Liver (tissue), 9 donors: ENCODE measurements around the gene CCDC33. TPM values are rescaled to one million over a fixed set of nuclear protein-coding genes. Genes with fewer than 3 reads are reported as not detected.

Experiments used
- DNase-seq: peaks from one replicate; pipeline ENCODE4 v3.0.0-alpha.2; 2017; ENCODE audit warnings: low spot score
- H3K27ac ChIP-seq, 2 donors: one replicate each; pipeline ENCODE4 v1.7.0; 2013; ENCODE audit warnings: inconsistent platforms in 2 of 2, low read length in 2 of 2, control low read depth in 1 of 2, low read depth in 1 of 2, mild to moderate bottlenecking in 1 of 2
- H3K27me3 ChIP-seq, 4 donors: one replicate each; pipeline versions ENCODE4 v1.6.1 to v1.7.0; 2013; ENCODE audit warnings: low read length in 3 of 4, inconsistent platforms in 1 of 4, mild to moderate bottlenecking in 1 of 4, moderate library complexity in 1 of 4; ENCODE audit not compliant: control insufficient read depth in 4 of 4, insufficient read depth in 4 of 4
- H3K36me3 ChIP-seq, 4 donors: one replicate each; pipeline versions ENCODE4 v1.6.1 to v1.7.0; 2013; ENCODE audit warnings: low read length in 3 of 4, mild to moderate bottlenecking in 3 of 4, low read depth in 1 of 4, moderate library complexity in 1 of 4; ENCODE audit not compliant: control insufficient read depth in 4 of 4, insufficient read depth in 3 of 4
- H3K4me1 ChIP-seq, 4 donors: one replicate each; pipeline versions ENCODE4 v1.6.1 to v1.7.0; 2013; ENCODE audit warnings: low read length in 3 of 4, mild to moderate bottlenecking in 3 of 4, moderate library complexity in 1 of 4; ENCODE audit not compliant: control insufficient read depth in 4 of 4, insufficient read depth in 4 of 4
- H3K4me3 ChIP-seq, 3 donors: one replicate each; pipeline versions ENCODE4 v1.6.1 to v1.7.0; 2013; ENCODE audit warnings: low read length in 3 of 3, control low read depth in 1 of 3, low read depth in 1 of 3, mild to moderate bottlenecking in 1 of 3
- H3K9ac ChIP-seq, 2 donors: one replicate each; pipeline ENCODE4 v1.7.0; 2013; ENCODE audit warnings: low read length in 2 of 2, mild to moderate bottlenecking in 2 of 2, moderate library complexity in 2 of 2, control low read depth in 1 of 2, low read depth in 1 of 2
- H3K9me3 ChIP-seq, 4 donors: one replicate each; pipeline versions ENCODE4 v1.6.1 to v1.7.0; 2013; ENCODE audit warnings: low read length in 3 of 4; ENCODE audit not compliant: control insufficient read depth in 4 of 4
- ATF3 ChIP-seq: IDR thresholded peaks from 2 replicates; pipeline ENCODE4 v1.6.1; 2016; ENCODE audit warnings: antibody characterized with exemption
- CTCF ChIP-seq: fragments of 150-350 bp; IDR thresholded peaks from 2 replicates; pipeline ENCODE4 v1.5.1; 2017; ENCODE audit warnings: improper control_type of control experiment, low read depth, low read length; ENCODE audit not compliant: missing input control
- EGR1 ChIP-seq, 2 donors: IDR thresholded peaks; 2 replicates each; pipeline ENCODE4 v1.6.1; 2016 to 2018; ENCODE audit warnings: antibody characterized with exemption in 2 of 2, low read depth in 2 of 2
- FOXA1 ChIP-seq: IDR thresholded peaks from 2 replicates; pipeline ENCODE4 v1.6.1; 2016; ENCODE audit warnings: antibody characterized with exemption
- FOXA2 ChIP-seq: IDR thresholded peaks from 2 replicates; pipeline ENCODE4 v1.6.1; 2016; ENCODE audit warnings: antibody characterized with exemption
- GABPA ChIP-seq, 2 donors: IDR thresholded peaks in 1 of 2; conservative IDR thresholded peaks in 1 of 2; 2 replicates each; pipeline ENCODE4 v1.6.1; 2016; ENCODE audit warnings: antibody characterized with exemption in 2 of 2, mild to moderate bottlenecking in 1 of 2, moderate library complexity in 1 of 2
- HNF4A ChIP-seq, 2 donors: conservative IDR thresholded peaks; 2 replicates each; pipeline ENCODE4 v1.6.1; 2016; ENCODE audit warnings: antibody characterized with exemption in 2 of 2, mild to moderate bottlenecking in 2 of 2
- HNF4G ChIP-seq: IDR thresholded peaks from 2 replicates; pipeline ENCODE4 v1.6.1; 2016; ENCODE audit warnings: antibody characterized with exemption
- JUND ChIP-seq, 2 donors: IDR thresholded peaks; 2 replicates each; pipeline ENCODE4 v1.6.1; 2016; ENCODE audit warnings: antibody characterized with exemption in 2 of 2
- MAX ChIP-seq: IDR thresholded peaks from 2 replicates; pipeline ENCODE4 v1.6.1; 2016; ENCODE audit warnings: antibody characterized with exemption
- NR2F2 ChIP-seq: IDR thresholded peaks from 2 replicates; pipeline ENCODE4 v1.6.1; 2016; ENCODE audit warnings: antibody characterized with exemption
- RAD21 ChIP-seq, 2 donors: IDR thresholded peaks; 2 replicates each; pipeline ENCODE4 v1.6.1; 2016; ENCODE audit warnings: antibody characterized with exemption in 2 of 2, mild to moderate bottlenecking in 2 of 2
- REST ChIP-seq: IDR thresholded peaks from 2 replicates; pipeline ENCODE4 v1.6.1; 2016; ENCODE audit warnings: antibody characterized with exemption, mild to moderate bottlenecking
- RXRA ChIP-seq, 2 donors: IDR thresholded peaks; 2 replicates each; pipeline ENCODE4 v1.6.1; 2017 to 2018; ENCODE audit warnings: antibody characterized with exemption in 2 of 2, mild to moderate bottlenecking in 1 of 2
- SP1 ChIP-seq: IDR thresholded peaks from 2 replicates; pipeline ENCODE4 v1.6.1; 2018; ENCODE audit warnings: antibody characterized with exemption, mild to moderate bottlenecking
- TAF1 ChIP-seq: conservative IDR thresholded peaks from 2 replicates; pipeline ENCODE4 v1.6.1; 2016; ENCODE audit warnings: antibody characterized with exemption, mild to moderate bottlenecking
- YY1 ChIP-seq: IDR thresholded peaks from 2 replicates; pipeline ENCODE4 v1.6.1; 2016; ENCODE audit warnings: antibody characterized with exemption, mild to moderate bottlenecking
- WGBS: extraction: QIAGEN DNeasy Blood & Tissue Kit; methylation state at CpG from one replicate; pipeline ENCODE4 v1.1.7; 2013; 5-methylcytosine and 5-hydroxymethylcytosine counted together
- polyA plus RNA-seq, 2 donors: library from polyadenylated mRNA; stranded (reverse) in 1 of 2; unstranded in 1 of 2; fragments of 200-250 nt in 1 of 2; fragments of >200 nt in 1 of 2; fragmentation: Nextera tagmentation in 1 of 2; extraction: Ambion mirVana in 1 of 2; gene quantifications; one replicate each; pipeline versions ENCODE4 v1.2.1 to v1.2.3, GENCODE V29; 2013 to 2015
- total RNA-seq, 2 donors: library from RNA; depleted of rRNA; stranded (reverse); fragments of >200 nt; gene quantifications; one replicate each; pipeline ENCODE4 v1.2.3, GENCODE V29; 2014
- donor health status: healthy.
- donor health status: healthy.
- donor health status: healthy.
- donor health status: healthy.
- donor health status: healthy.

The CCDC33 gene
- total and polyA plus RNA-seq, 4 donors, result not detected

GRCh38 chr15:74194572-74195559 lies 41.3 kb upstream of the CCDC33 start:
- Histone ChIP-seq H3K4me3 (no peak overlapping the region), H3K9me3 (no peaks in the 10 kb centered on the region), H3K36me3 (no peaks in the 10 kb centered on the region), H3K9ac (no peak overlapping the region), H3K27ac (no peak overlapping the region), H3K4me1 (no peaks in the 10 kb centered on the region), H3K27me3 (no peaks in the 10 kb centered on the region)
- TF ChIP-seq YY1 (no peak), HNF4A (conservative IDR thresholded peaks at IDR 0.05) (no peak), HNF4G (no peak), TAF1 (no peak), GABPA (IDR thresholded peaks at IDR 0.05 in 1 of 2, conservative IDR thresholded peaks at IDR 0.05 in 1 of 2) (no peak), NR2F2 (no peak)
- DNase-seq, result no peak
- WGBS, result 92% methylated on average over 13 of the region's 13 CpGs

DNA sequence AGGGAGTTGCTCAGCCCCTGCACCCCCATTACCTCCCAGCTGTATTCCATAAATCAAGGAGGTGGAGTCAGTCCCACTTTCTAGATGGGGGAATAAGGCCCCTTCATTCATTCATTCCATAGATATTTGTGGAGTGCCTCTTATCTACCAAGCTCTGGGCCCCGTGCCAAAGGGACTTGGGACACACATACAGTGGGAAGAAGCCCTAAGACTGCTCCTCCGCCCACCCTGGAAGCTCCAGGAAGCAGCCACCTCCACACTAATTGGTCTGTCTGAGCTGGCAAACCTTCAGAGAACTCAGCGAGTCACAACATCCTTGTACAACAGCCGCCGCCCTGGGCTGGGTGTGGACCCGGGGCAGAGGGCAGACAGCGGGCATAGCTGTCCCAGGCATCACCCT lies 40.0 kb upstream of the CCDC33 start:
- Histone ChIP-seq H3K9me3 (no peaks in the 10 kb centered on the region), H3K9ac (no peak overlapping the region), H3K4me1 (no peaks in the 10 kb centered on the region), H3K4me3 (no peak overlapping the region), H3K36me3 (no peaks in the 10 kb centered on the region), H3K27me3 (no peaks in the 10 kb centered on the region), H3K27ac (no peak overlapping the region)
- WGBS, result 60% methylated on average over 7 of the region's 7 CpGs
- TF ChIP-seq CTCF (no peak), REST (no peak), HNF4G (no peak), NR2F2 (no peak), HNF4A (conservative IDR thresholded peaks at IDR 0.05) (no peak), FOXA1 (no peak), EGR1 (IDR thresholded peaks at IDR 0.05; ENCODE audit: low read depth in 2 of 2) (no peak), SP1 (no peak), RAD21 (IDR thresholded peaks at IDR 0.05) (no peak), YY1 (no peak), RXRA (IDR thresholded peaks at IDR 0.05) (no peak), MAX (no peak), JUND (IDR thresholded peaks at IDR 0.05) (no peak), GABPA (IDR thresholded peaks at IDR 0.05 in 1 of 2, conservative IDR thresholded peaks at IDR 0.05 in 1 of 2) (no peak), FOXA2 (no peak), ATF3 (no peak)
- DNase-seq, result no peak
